Caco-2 (cell line): ENCODE measurements around the gene CNTN1. TPM values are rescaled to one million over a fixed set of nuclear protein-coding genes. Genes with fewer than 3 reads are reported as not detected.

Experiments
- BruUV-seq: library from RNA; stranded (reverse); fragments of 400-500 nt; replicated peaks from 2 replicates; lab custom pipeline; 2021; lab: Mats Ljungman, UMichigan
- CTCF ChIA-PET: fragments of 300-600 bp; sonication (Branson Sonifier 250); formaldehyde crosslinking; loops from one replicate; lab custom pipeline; 2022; ENCODE audit warnings: antibody characterized with exemption; lab: Charles Lee
- POLR2A ChIA-PET: fragments of 300-600 bp; sonication (Branson Sonifier 250); formaldehyde crosslinking; loops from one replicate; lab custom pipeline; 2022; ENCODE audit warnings: antibody characterized with exemption; lab: Charles Lee
- DNase-seq, 2 experiments: peaks; one replicate each; pipeline versions ENCODE4 v3.0.0 to v3.0.0-alpha.2; 2020 to 2022
- H3K27me3 ChIP-seq: replicated peaks from 2 replicates; pipeline ENCODE4 v1.6.0; 2011; ENCODE audit warnings: low read length; ENCODE audit not compliant: control insufficient read depth, insufficient read depth
- H3K36me3 ChIP-seq: 2 replicates; pipeline ENCODE4 v1.5.1; 2011; ENCODE audit warnings: low read length; ENCODE audit not compliant: control insufficient read depth, insufficient read depth
- H3K4me1 ChIP-seq: fragments of 250-450 bp; sonication (Bioruptor Pico); 2 replicates; pipeline ENCODE4 v1.5.1; 2020; ENCODE audit warnings: mild to moderate bottlenecking
- H3K4me3 ChIP-seq: 2 replicates; pipeline ENCODE4 v1.5.1; 2011; ENCODE audit warnings: low read depth, mild to moderate bottlenecking, control low read depth, low read length
- H3K9me3 ChIP-seq: fragments of 250-450 bp; sonication (Bioruptor Pico); 2 replicates; pipeline ENCODE4 v1.5.1; 2020; ENCODE audit warnings: mild to moderate bottlenecking, moderate library complexity
- H3K27ac Mint-ChIP-seq: one replicate; pipeline ENCODE4 v1.8.0; 2022; ENCODE audit warnings: mixed read lengths; ENCODE audit not compliant: unreplicated experiment
- H3K27me3 Mint-ChIP-seq: one replicate; pipeline ENCODE4 v1.8.0; 2022; ENCODE audit warnings: mixed read lengths; ENCODE audit not compliant: insufficient read depth, unreplicated experiment
- H3K36me3 Mint-ChIP-seq: one replicate; pipeline ENCODE4 v1.8.0; 2022; ENCODE audit warnings: mild to moderate bottlenecking, mixed read lengths; ENCODE audit not compliant: insufficient read depth, unreplicated experiment
- H3K4me1 Mint-ChIP-seq: one replicate; pipeline ENCODE4 v1.8.0; 2022; ENCODE audit warnings: low read depth, mixed read lengths; ENCODE audit not compliant: unreplicated experiment
- H3K4me3 Mint-ChIP-seq: one replicate; pipeline ENCODE4 v1.8.0; 2022; ENCODE audit warnings: mild to moderate bottlenecking, moderate library complexity, mixed read lengths; ENCODE audit not compliant: unreplicated experiment
- H3K9me3 Mint-ChIP-seq: one replicate; pipeline ENCODE4 v1.8.0; 2022; ENCODE audit warnings: mixed read lengths; ENCODE audit not compliant: unreplicated experiment
- CTCF ChIP-seq, 2 experiments: fragments of 200-600 bp in 1 of 2; IDR thresholded peaks; 1 replicate in 1 of 2; 2 replicates in 1 of 2; pipeline versions ENCODE4 v1.5.1 to v1.8.0; 2011 to 2022; ENCODE audit warnings: antibody characterized with exemption in 1 of 2, control low read depth in 1 of 2, inconsistent platforms in 1 of 2, low read depth in 1 of 2, low read length in 1 of 2, mild to moderate bottlenecking in 1 of 2, moderate library complexity in 1 of 2; ENCODE audit not compliant: insufficient read depth in 1 of 2, severe bottlenecking in 1 of 2, unreplicated experiment in 1 of 2
- intact Hi-C: fragments of 100-400 bp; cut with micrococcal nuclease; formaldehyde crosslinking; loops from one replicate; pipeline ENCODE4 v1.10.0; 2022; ENCODE audit not compliant: unreplicated experiment
- total RNA-seq: library from RNA; stranded (reverse); gene quantifications from 2 replicates; pipeline ENCODE4 v1.2.3, GENCODE V29; 2022

The CNTN1 gene
- total RNA-seq, 1 experiment from 2014 or later, result not detected

GRCh38 chr12:41092115-41092514, 399.9 kb downstream of the CNTN1 start:
- H3K27me3 Mint-ChIP-seq, result peaks cover 2% of the 10 kb centered on the region
- Histone ChIP-seq H3K4me1 (no peaks in the 10 kb centered on the region), H3K9me3 (0 out of 2 replicates have a peak, but pooled peaks cover 2% of the 10 kb centered on the region), H3K4me3 (no peak overlapping the region), H3K27me3 (no peaks in the 10 kb centered on the region), H3K36me3 (no peaks in the 10 kb centered on the region)
- no peaks in the 10 kb centered on the region for H3K36me3 Mint-ChIP-seq
- no peak overlapping the region for H3K4me3 Mint-ChIP-seq
- DNase-seq, result no peak
- no peak overlapping the region for H3K27ac Mint-ChIP-seq
- ChIA-PET POLR2A (no interaction called here), CTCF (no interaction called here)
- no peak for TF ChIP-seq CTCF (IDR thresholded peaks at IDR 0.05; ENCODE audit: insufficient read depth in 1 of 2, low read depth in 1 of 2, low read length in 1 of 2, severe bottlenecking in 1 of 2, unreplicated experiment in 1 of 2)
- BruUV-seq, result no TSS peak
- H3K9me3 Mint-ChIP-seq, result peaks cover 10% of the 10 kb centered on the region
- intact Hi-C loops, result no loop called here
- no peaks in the 10 kb centered on the region for H3K4me1 Mint-ChIP-seq

- Histone ChIP-seq H3K36me3 (no peaks in the 10 kb centered on the region), H3K4me1 (no peaks in the 10 kb centered on the region), H3K4me3 (no peak overlapping the region), H3K9me3 (no peaks in the 10 kb centered on the region), H3K27me3 (no peaks in the 10 kb centered on the region)
- no peaks in the 10 kb centered on the region for H3K36me3 Mint-ChIP-seq
- intact Hi-C loops, result no loop called here
- CTCF ChIA-PET, result no interaction called here
- DNase-seq, result no peak
- no peak overlapping the region for H3K4me3 Mint-ChIP-seq
- POLR2A ChIA-PET, result no interaction called here
- no peaks in the 10 kb centered on the region for H3K4me1 Mint-ChIP-seq
- no peaks in the 10 kb centered on the region for H3K9me3 Mint-ChIP-seq
- no peak overlapping the region for H3K27ac Mint-ChIP-seq
- no TSS peak for BruUV-seq
- H3K27me3 Mint-ChIP-seq, result peaks cover 2% of the 10 kb centered on the region
- TF ChIP-seq CTCF (IDR thresholded peaks at IDR 0.05; ENCODE audit: insufficient read depth in 1 of 2, low read depth in 1 of 2, low read length in 1 of 2, severe bottlenecking in 1 of 2, unreplicated experiment in 1 of 2), result no peak
These were observed 404.6 kb downstream of the CNTN1 start for GRCh38 chr12:41096797-41097196.

DNA sequence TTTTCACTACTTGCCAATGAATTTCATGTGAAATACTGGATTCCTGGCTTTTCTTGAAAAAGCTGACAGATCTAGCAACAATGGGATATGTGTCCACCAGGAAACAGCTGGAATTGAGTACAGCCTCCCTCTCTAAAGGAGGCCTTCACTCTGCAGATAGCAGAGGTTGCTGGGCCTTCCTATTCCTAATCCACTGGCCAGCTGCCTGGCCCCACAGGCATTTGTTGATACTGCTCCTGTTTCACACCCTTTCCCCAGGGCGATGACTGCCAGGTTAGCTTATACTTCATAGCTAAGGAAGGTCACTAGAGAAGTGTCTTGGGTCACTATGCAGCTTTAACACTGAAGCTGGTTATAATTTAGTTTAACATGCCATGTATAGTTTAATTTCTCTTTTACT, 408.3 kb downstream of the CNTN1 start:
- Mint-ChIP-seq H3K4me3 (no peak overlapping the region), H3K9me3 (no peaks in the 10 kb centered on the region), H3K4me1 (no peaks in the 10 kb centered on the region), H3K27me3 (no peaks in the 10 kb centered on the region), H3K36me3 (no peaks in the 10 kb centered on the region), H3K27ac (no peak overlapping the region)
- Histone ChIP-seq H3K4me1 (no peaks in the 10 kb centered on the region), H3K27me3 (no peaks in the 10 kb centered on the region), H3K4me3 (no peak overlapping the region), H3K9me3 (no peaks in the 10 kb centered on the region), H3K36me3 (no peaks in the 10 kb centered on the region)
- ChIA-PET CTCF (no interaction called here), POLR2A (no interaction called here)
- DNase-seq, result no peak
- TF ChIP-seq CTCF (IDR thresholded peaks at IDR 0.05; ENCODE audit: insufficient read depth in 1 of 2, low read depth in 1 of 2, low read length in 1 of 2, severe bottlenecking in 1 of 2, unreplicated experiment in 1 of 2), result no peak
- intact Hi-C loops, result no loop called here
- no TSS peak for BruUV-seq
